Amniotic stem cell (primary cell): ENCODE measurements around the gene MCF2L.

Source experiments
- DNase-seq: peaks from one replicate; lab custom pipeline; 2025; lab: John Stamatoyannopoulos, UW

Gene MCF2L

DNA sequence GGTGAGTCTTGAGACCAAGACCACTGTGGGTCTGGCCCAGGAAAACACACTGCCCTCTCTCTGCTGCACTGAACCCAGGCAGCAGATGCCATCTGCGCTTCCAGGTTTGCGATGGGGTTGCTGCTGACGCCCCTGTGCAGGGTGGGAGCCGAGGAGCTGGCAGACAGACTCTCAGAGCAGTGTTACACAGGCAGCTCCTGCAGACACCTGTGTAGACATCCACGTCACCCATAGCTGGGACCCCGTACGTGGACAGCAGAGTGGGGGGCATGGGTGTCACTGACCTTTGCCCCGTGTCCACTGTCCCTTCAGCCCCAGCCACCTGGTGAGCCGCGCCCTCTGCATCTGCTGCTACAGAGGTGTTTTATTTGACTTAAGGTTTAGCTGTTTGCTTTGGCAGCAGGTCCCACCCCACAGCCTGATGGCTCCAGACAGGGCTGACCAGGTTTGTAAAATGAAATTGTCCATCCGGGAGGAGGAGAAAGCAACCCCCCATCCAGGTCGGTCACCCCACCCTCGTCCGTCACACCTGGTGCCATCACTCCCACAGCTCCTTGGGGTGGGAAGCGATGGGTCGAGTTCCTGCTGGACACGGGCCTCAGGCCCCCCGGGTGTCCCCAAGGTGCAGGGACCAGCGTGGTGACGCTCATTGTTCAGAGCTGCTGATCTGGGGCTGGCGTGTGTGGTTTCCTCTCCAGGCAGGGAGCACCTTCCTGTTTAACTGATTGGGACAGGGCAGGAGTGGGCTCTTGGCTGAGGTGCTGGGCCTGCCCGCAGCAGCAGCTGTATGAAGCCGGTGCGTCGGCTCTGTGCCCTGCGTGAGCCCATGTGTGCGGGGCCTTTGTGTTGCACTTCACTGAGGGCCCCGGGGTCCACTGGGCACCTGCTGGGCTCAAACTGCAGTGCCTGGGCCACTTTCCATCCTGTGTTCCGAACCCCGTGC lies 28.4 kb downstream of the MCF2L start:
- DNase-seq: no peak

DNA sequence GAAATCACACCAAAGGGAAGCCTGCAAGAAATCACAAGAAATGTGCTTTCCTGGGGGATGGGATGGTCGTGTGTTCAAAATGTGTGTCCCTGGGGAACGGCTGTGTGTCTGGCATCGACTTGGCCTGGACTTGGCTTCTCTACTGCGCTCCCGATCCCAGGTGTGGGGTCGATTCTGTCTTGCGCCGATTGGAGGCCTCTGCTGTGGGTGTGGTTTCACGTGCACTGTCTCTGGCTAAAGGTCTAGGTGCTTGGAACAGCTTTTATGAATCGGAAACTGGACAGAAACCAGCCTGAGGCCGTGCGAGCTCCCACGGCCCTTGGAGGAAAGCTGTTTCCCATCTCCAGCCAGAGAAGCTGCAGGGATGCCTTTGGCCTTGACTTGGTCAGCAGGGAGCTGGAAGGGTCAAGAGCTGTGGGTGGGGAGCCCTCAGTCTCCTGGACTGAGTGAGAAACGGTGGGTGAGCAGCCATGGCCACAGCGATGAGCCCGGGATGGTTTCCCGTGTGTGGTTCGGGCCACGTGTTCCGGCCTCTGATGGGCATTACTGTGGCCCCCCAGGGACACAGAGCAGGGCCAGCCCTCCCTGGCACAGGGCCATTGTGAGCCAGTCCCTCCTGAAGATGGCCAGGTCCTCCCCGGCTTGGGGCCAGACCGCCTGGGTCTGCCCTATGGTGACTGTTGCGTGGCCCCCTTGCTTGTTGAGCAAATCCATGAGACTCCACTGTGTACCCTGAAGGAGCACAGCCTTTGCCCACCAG lies 29.7 kb downstream of the MCF2L start:
- DNase-seq: no peak

DNA sequence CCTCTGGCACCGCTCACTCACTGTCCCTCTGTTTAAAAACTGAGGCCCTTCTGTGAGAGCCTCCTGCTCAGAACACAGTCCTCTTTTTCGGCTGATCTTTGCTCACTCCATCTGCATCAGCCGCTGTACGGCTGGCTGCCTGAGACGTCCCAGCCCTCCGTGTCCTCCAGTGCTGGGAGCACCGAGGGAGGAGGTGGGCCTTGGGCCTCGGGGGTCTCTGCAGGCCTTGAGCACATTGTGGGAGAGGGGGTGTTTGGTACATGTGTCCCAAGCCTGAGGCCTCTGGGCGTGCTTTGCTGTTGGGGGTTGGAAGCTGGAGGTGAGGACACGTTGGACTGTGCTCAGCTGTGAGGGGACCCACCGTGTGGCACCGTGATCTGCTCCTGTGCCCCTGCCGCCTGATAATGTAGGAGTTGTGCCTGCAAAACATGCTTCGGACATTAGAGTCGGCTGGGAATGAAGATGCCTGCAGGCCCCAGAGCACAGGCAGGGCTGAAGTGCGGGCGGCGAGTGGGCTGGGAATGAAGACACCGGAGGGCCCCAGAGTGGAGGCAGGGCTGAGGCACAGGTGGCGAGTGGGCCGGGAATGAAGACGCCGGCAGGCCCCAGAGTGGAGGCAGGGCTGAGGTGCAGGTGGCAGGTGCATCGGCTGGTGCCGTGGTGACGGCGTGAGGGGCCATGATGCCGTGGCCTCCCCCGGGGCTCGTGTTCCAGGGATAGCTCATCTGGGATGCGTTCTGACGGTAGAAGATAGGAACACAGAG lies 30.6 kb downstream of the MCF2L start:
- DNase-seq: no peak

DNA sequence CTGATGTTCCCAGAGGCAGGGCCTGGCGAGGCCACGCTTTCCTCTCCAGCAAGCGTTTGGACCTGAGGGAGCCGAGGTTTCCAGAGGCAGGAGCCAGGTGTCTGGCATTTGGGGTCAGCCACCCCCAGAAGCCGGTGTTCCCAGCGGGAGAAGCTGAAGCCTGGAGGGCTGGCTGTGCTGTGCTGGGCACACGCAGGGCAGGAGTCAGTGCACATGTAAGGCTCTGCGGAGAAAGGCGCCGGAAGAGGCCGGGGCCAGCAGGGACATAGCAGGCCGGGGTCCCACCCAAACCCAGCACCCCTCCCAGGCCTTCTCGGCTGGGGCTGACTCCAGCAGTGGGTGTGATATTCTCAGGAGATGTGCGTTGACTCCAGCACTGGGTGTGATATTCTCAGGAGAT lies 31.6 kb downstream of the MCF2L start:
- no peak for DNase-seq

DNA sequence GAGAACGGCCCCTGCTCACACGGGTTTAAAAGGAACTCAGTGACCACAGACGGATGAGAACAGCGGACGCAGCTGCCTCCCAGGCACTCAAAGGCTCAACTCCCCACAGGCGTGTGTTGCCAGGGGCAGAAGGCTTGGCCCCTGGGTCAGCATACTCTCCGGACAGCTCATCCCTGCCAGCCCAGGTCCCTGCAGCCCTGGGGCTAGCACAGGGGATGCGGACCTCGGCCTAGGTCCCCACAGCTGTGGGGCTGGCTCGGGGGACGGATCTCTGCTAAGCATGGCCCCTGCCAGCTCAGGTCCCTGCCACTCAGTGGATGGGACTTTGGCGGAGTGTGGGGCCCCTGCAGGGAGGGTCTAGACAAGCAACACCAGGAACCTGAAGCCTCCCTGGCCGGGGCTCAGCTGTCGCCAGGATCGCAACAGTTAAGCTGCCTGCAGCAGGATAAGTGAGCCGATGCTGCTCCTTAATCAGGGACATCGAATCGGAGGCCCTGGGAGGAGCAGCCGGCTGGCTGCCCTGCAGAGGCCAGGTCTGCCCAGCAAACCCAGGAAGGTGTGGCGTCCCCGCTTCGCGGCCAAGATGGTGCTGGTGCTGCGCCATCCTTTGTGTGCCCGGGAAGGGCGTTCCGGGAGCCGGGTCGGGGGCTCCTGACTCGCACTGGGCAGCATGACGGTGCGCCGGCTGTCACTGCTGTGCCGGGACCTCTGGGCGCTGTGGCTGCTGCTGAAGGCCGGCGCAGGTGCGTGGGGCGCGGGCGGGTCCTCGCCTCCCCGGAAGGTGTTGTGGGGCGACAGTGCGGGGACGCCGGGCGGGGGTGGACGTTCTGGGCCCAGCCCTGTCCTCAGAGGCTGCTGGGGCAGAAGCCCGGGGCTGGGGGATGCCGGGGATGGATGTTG lies 32.5 kb downstream of the MCF2L start:
- DNase-seq: no peak

- DNase-seq: no peak
Observed at GRCh38 chr13:113002206-113002912, 33.3 kb downstream of the MCF2L start.

DNA sequence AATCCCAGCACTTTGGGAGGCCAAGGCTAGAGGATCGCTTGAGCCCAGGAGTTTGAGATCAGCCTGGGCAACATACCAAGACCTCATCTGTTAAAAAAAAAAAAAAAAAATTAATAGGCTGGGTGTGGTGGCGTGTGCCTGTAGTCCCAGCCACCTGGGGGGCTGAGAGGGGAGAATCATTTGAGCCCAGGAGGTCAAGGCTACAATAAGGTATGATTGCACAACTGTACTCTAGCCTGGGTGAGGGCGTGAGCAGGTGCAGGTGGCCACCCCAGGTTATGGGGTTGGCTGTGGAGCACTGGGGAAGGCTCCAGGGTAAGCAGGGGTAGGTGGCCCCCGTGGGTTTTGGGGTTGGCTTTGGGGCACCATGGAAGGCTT lies 33.9 kb downstream of the MCF2L start:
- DNase-seq: no peak

GRCh38 chr13:113004126-113004525 lies 35.1 kb downstream of the MCF2L start:
- no peak for DNase-seq

- DNase-seq: no peak
Observed at GRCh38 chr13:113005076-113005865, 36.3 kb downstream of the MCF2L start.

GRCh38 chr13:113005997-113006396 lies 37.0 kb downstream of the MCF2L start:
- DNase-seq: no peak

DNA sequence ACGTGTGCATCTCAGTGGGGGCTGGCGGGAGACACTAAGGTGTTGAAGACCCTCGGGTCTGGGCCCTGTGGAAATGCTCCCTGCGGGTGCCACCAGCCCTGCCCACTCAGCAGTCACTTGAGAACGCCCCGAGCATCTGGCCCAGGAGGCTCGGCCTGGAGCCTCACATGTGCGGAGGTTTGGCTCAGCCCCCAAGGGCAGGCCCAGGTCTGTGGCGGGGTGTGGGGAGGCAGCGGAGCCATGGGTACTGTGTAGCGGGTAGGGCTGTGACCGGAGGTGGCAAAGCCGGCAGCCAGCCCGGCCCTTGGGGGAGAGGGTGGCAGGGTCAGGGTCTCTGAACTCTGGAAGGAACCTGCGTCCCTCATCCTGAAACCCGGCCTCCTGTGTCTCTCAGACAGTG lies 37.6 kb downstream of the MCF2L start:
- no peak for DNase-seq

DNA sequence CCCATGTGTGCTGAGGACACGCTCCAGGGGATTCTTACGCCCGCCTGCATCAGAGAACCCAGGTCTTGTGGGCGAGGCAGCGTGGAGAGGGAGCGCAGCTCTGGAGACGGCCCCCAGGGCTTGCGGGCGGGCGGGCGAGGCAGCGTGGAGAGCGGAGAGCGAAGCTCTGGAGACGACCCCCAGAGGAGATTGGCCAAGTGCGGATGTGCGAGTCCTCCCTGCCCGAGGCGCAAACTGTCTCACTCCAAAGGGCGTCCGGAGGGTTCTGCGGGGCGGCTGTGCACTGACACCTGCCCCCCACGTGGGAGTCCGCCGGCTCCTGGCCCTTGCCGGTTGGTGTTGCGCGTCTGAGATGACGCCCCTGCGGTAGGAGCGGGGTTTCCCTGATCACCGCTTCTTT lies 39.8 kb downstream of the MCF2L start:
- no peak for DNase-seq

DNA sequence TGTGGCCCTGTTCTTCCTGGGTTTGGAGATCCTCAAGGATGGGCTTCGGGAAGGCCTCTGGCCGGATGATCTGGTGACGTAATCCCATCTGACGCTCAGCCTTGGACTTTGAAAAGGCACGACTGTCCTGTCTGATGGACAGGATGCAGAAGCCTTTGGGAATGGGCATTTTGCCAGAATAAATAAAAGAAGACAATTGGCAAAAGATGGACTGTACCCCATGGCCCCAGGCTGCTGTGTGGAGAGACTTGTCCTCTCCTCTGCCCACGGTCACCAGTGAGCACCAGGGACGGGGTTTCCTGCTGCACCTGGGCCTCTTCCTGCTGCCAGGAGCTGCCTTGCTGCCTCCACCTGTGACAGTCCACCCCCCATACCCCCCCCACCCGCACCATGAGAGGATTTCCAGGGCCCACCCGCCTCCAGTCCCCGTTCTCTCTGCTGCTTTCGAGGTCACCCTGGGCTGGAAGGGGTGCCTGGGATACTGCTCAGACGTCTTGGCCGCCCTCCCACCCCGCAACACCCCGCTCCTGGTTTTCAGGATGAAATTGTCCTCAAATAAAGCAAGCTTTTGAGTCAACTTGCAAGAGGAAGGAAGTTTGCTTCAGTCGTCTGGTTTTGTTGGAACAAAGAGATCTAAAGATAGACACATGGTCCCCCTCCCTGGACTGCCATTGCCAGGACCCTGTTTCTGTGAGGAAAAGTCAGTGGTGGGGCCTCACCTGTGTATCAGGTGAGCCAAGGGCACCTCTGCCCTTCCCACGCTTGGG lies 40.9 kb downstream of the MCF2L start:
- DNase-seq: no peak

- DNase-seq: no peak
Observed at GRCh38 chr13:113010510-113010865, 41.5 kb downstream of the MCF2L start.

DNA sequence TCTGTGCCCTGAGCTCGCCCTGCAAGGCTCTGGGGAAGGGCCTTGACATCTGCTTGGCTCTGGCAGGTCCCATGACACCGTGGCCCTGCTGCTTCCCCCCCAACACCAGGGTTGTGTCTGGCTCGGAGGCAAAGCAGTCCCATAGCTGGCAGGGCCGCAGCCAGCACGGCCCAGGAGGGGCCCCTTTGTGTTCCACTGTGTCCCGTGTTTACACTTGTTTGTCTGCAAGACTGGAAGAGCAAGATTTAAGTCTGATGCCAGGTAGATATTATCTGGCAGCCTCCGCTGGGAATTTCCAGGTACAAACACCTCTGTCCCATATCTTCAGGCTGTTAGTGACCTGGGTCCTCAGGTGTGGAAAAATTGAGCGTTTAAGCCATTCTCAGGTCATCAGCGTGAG lies 44.3 kb downstream of the MCF2L start:
- no peak for DNase-seq

- no peak for DNase-seq
Observed at GRCh38 chr13:113013878-113014751, 45.1 kb downstream of the MCF2L start.

- no peak for DNase-seq
Observed at GRCh38 chr13:113014752-113015745, 46.0 kb downstream of the MCF2L start.
